H9 (cell line): ENCODE measurements around the gene LILRB1. TPM values are rescaled to one million over a fixed set of nuclear protein-coding genes. Genes with fewer than 3 reads are reported as not detected.
"Not testable (repeated sequence)": the region's sequence is repeated elsewhere in the genome, so short reads cannot be mapped to it uniquely, and the experiment has no call there.

Source experiments
- DNase-seq: peaks from one replicate; pipeline ENCODE4 v3.0.0-alpha.2; 2017
- H2AFZ ChIP-seq: one replicate; pipeline ENCODE4 v1.6.1; 2013; ENCODE audit warnings: mild to moderate bottlenecking, low read length, control low read depth, moderate library complexity
- H2AK5ac ChIP-seq: 2 replicates; pipeline ENCODE4 v1.6.1; 2013; ENCODE audit warnings: low read length, control low read depth, mixed read lengths; ENCODE audit not compliant: insufficient read length
- H2BK120ac ChIP-seq: one replicate; pipeline ENCODE4 v1.6.1; 2013; ENCODE audit warnings: low read depth, mild to moderate bottlenecking, low read length, control low read depth, inconsistent platforms; ENCODE audit not compliant: poor library complexity, severe bottlenecking
- H2BK12ac ChIP-seq: 2 replicates; pipeline ENCODE4 v1.6.1; 2013; ENCODE audit warnings: low read length, control low read depth, mixed read lengths, low read depth; ENCODE audit not compliant: insufficient read length
- H2BK15ac ChIP-seq: 2 replicates; pipeline ENCODE4 v1.6.1; 2013; ENCODE audit warnings: low read depth, low read length, control low read depth
- H2BK20ac ChIP-seq: one replicate; pipeline ENCODE4 v1.6.1; 2013; ENCODE audit warnings: low read depth, mild to moderate bottlenecking, low read length, control low read depth, inconsistent platforms; ENCODE audit not compliant: poor library complexity, severe bottlenecking
- H2BK5ac ChIP-seq: 2 replicates; pipeline ENCODE4 v1.6.1; 2013; ENCODE audit warnings: low read length, control low read depth, mixed read lengths; ENCODE audit not compliant: insufficient read length
- H3K14ac ChIP-seq: 2 replicates; pipeline ENCODE4 v1.6.1; 2013; ENCODE audit warnings: low read length, control low read depth; ENCODE audit not compliant: insufficient read depth
- H3K18ac ChIP-seq: 2 replicates; pipeline ENCODE4 v1.6.1; 2013; ENCODE audit warnings: low read depth, mild to moderate bottlenecking, mixed read lengths, low read length, control low read depth; ENCODE audit not compliant: insufficient read length
- H3K23ac ChIP-seq: 2 replicates; pipeline ENCODE4 v1.6.1; 2013; ENCODE audit warnings: low read length, control low read depth, mixed read lengths, low read depth; ENCODE audit not compliant: insufficient read length
- H3K23me2 ChIP-seq: 2 replicates; pipeline ENCODE4 v1.6.1; 2013; ENCODE audit warnings: low read depth, mild to moderate bottlenecking, mixed read lengths, low read length, control low read depth; ENCODE audit not compliant: insufficient read length, poor library complexity, severe bottlenecking
- H3K27ac ChIP-seq: 2 replicates; pipeline ENCODE4 v1.5.1; 2013; ENCODE audit warnings: low read length, control low read depth, mixed read lengths, low read depth; ENCODE audit not compliant: insufficient read length
- H3K27me3 ChIP-seq: 2 replicates; pipeline ENCODE4 v1.6.1; 2013; ENCODE audit warnings: low read length, control low read depth, inconsistent platforms; ENCODE audit not compliant: insufficient read depth
- H3K4ac ChIP-seq: 2 replicates; pipeline ENCODE4 v1.6.1; 2013; ENCODE audit warnings: low read depth, mild to moderate bottlenecking, control low read depth, inconsistent platforms, low read length, moderate library complexity
- H3K4me1 ChIP-seq: 2 replicates; pipeline ENCODE4 v1.6.1; 2013; ENCODE audit warnings: low read length, control low read depth, inconsistent platforms; ENCODE audit not compliant: insufficient read depth
- H3K4me2 ChIP-seq: 2 replicates; pipeline ENCODE4 v1.6.1; 2013; ENCODE audit warnings: low read length, control low read depth, mixed read lengths; ENCODE audit not compliant: insufficient read length, insufficient read depth
- H3K56ac ChIP-seq: 2 replicates; pipeline ENCODE4 v1.6.1; 2013; ENCODE audit warnings: low read depth, mild to moderate bottlenecking, mixed read lengths, low read length, control low read depth; ENCODE audit not compliant: insufficient read length
- H3K79me1 ChIP-seq: 2 replicates; pipeline ENCODE4 v1.6.1; 2013; ENCODE audit warnings: low read depth, mild to moderate bottlenecking, moderate library complexity, low read length, control low read depth, inconsistent platforms; ENCODE audit not compliant: insufficient read depth, poor library complexity, severe bottlenecking
- H3K79me2 ChIP-seq: 2 replicates; pipeline ENCODE4 v1.6.1; 2013; ENCODE audit warnings: low read length, control low read depth, inconsistent platforms; ENCODE audit not compliant: insufficient read depth
- H3K9ac ChIP-seq: 2 replicates; pipeline ENCODE4 v1.6.1; 2013; ENCODE audit warnings: low read length, control low read depth, mixed read lengths; ENCODE audit not compliant: insufficient read length; ENCODE audit errors: extremely low read depth
- H3K9me3 ChIP-seq: one replicate; pipeline ENCODE4 v1.6.1; 2013; ENCODE audit warnings: low read depth, low read length, inconsistent platforms; ENCODE audit not compliant: control insufficient read depth
- H3T11ph ChIP-seq: one replicate; pipeline ENCODE4 v1.6.1; 2013; ENCODE audit warnings: mild to moderate bottlenecking, low read length, control low read depth, inconsistent platforms
- H4K20me1 ChIP-seq: one replicate; pipeline ENCODE4 v1.6.1; 2013; ENCODE audit not compliant: control insufficient read depth, insufficient read length, insufficient read depth
- H4K5ac ChIP-seq: 2 replicates; pipeline ENCODE4 v1.6.1; 2013; ENCODE audit warnings: low read depth, mild to moderate bottlenecking, mixed read lengths, low read length, control low read depth; ENCODE audit not compliant: insufficient read length
- H4K8ac ChIP-seq: replicated peaks from 2 replicates; pipeline ENCODE4 v1.6.1; 2013; ENCODE audit warnings: low read length, control low read depth, mixed read lengths, low read depth; ENCODE audit not compliant: insufficient read length
- H4K91ac ChIP-seq: 2 replicates; pipeline ENCODE4 v1.6.1; 2013; ENCODE audit warnings: low read depth, mild to moderate bottlenecking, moderate library complexity, mixed read lengths, low read length, control low read depth; ENCODE audit not compliant: insufficient read length
- H3K27ac Mint-ChIP-seq, 3 experiments: 2 replicates in 2 of 3; 3 replicates in 1 of 3; pipeline ENCODE4 v1.8.0; 2020 to 2021; ENCODE audit warnings: mixed read lengths in 3 of 3, mild to moderate bottlenecking in 1 of 3, moderate library complexity in 1 of 3
- H3K27me3 Mint-ChIP-seq: 2 replicates; pipeline ENCODE4 v1.8.0; 2021; ENCODE audit warnings: low read depth, mild to moderate bottlenecking, moderate library complexity, mixed read lengths
- H3K36me3 Mint-ChIP-seq, 3 experiments: 2 replicates in 2 of 3; 3 replicates in 1 of 3; pipeline ENCODE4 v1.8.0; 2020 to 2021; ENCODE audit warnings: low read depth in 3 of 3, mixed read lengths in 3 of 3; ENCODE audit not compliant: insufficient read depth in 1 of 3
- H3K4me1 Mint-ChIP-seq, 2 experiments: 2 replicates each; pipeline ENCODE4 v1.8.0; 2020; ENCODE audit warnings: mixed read lengths in 2 of 2
- H3K4me3 Mint-ChIP-seq, 2 experiments: 2 replicates in 1 of 2; 3 replicates in 1 of 2; pipeline ENCODE4 v1.8.0; 2020 to 2021; ENCODE audit warnings: mild to moderate bottlenecking in 2 of 2, mixed read lengths in 2 of 2, moderate library complexity in 1 of 2
- H3K9me3 Mint-ChIP-seq, 2 experiments: 2 replicates in 1 of 2; 3 replicates in 1 of 2; pipeline ENCODE4 v1.8.0; 2020; ENCODE audit warnings: mild to moderate bottlenecking in 2 of 2, mixed read lengths in 2 of 2, moderate library complexity in 1 of 2
- CTCF ChIP-seq: fragments of 200-600 bp; sonication (generic); conservative IDR thresholded peaks from 3 replicates; pipeline ENCODE4 v1.8.0; 2021; ENCODE audit warnings: antibody characterized with exemption, mild to moderate bottlenecking
- WGBS: extraction: QIAGEN DNeasy Blood & Tissue Kit; methylation state at CpG from one replicate; pipeline ENCODE4 v1.1.7; 2013; ENCODE audit warnings: missing lambda C conversion rate, low lambda C conversion rate, mixed read lengths; ENCODE audit not compliant: insufficient read length; ENCODE audit errors: extremely low coverage; 5-methylcytosine and 5-hydroxymethylcytosine counted together
- total RNA-seq: library from RNA; stranded (reverse); gene quantifications from 2 replicates; pipeline ENCODE4 v1.2.1, GENCODE V29; 2021

LILRB1 gene
- total RNA-seq, 1 experiment from 2014 or later = not detected

GRCh38 chr19:54622431-54622830, 7.9 kb upstream of the LILRB1 start:
- Histone ChIP-seq H3K79me2 (no peaks in the 10 kb centered on the region), H3K18ac (no peak overlapping the region), H3K14ac (no peak overlapping the region), H4K8ac (no peak overlapping the region), H3K4me2 (no peak overlapping the region), H4K5ac (no peak overlapping the region), H3K9ac (no peak overlapping the region), H2BK15ac (no peak overlapping the region), H3K23me2 (no peaks in the 10 kb centered on the region), H2BK12ac (no peak overlapping the region), H2BK5ac (no peak overlapping the region), H2BK120ac (no peak overlapping the region), H3T11ph (no peak overlapping the region), H3K27me3 (no peaks in the 10 kb centered on the region), H3K56ac (no peak overlapping the region), H3K9me3 (peaks cover 49% of the 10 kb centered on the region), H3K27ac (no peak overlapping the region), H3K4ac (no peak overlapping the region), H2AFZ (no peak overlapping the region), H3K4me1 (no peaks in the 10 kb centered on the region), H2AK5ac (no peak overlapping the region), H3K79me1 (no peaks in the 10 kb centered on the region), H4K91ac (no peak overlapping the region), H2BK20ac (no peak overlapping the region), H4K20me1 (no peaks in the 10 kb centered on the region), H3K23ac (no peak overlapping the region)
- no peak for DNase-seq
- Mint-ChIP-seq H3K27me3 (peaks cover 1% of the 10 kb centered on the region; the same call in 1 of the 2 replicates), H3K27ac (no peak overlapping the region), H3K9me3 (peaks cover 73 to 79% of the 10 kb centered on the region in 2 experiments), H3K4me3 (no peak overlapping the region), H3K36me3 (peaks cover 0 to 31% (median 16%) of the 10 kb centered on the region in 3 experiments; a peak in 5 of 7 replicates), H3K4me1 (no peaks in the 10 kb centered on the region)
- TF ChIP-seq CTCF = no peak
- no CpG with 5 or more reads among the region's 4 CpGs for WGBS

- H3K23ac ChIP-seq, H2BK20ac ChIP-seq, H3K9ac ChIP-seq, DNase-seq, H3K4me1 ChIP-seq, H2AK5ac ChIP-seq, H3K23me2 ChIP-seq, H3K18ac ChIP-seq, H4K91ac ChIP-seq, H3K4me1 Mint-ChIP-seq, H3K4ac ChIP-seq, H2BK5ac ChIP-seq, H3K4me2 ChIP-seq, H3K27ac ChIP-seq, H3K14ac ChIP-seq, H3K27me3 ChIP-seq, H2BK12ac ChIP-seq, H2BK120ac ChIP-seq, H3T11ph ChIP-seq, H3K79me2 ChIP-seq, H4K20me1 ChIP-seq, H4K8ac ChIP-seq, H3K79me1 ChIP-seq, H3K27ac Mint-ChIP-seq, H4K5ac ChIP-seq, H2BK15ac ChIP-seq, H2AFZ ChIP-seq, H3K56ac ChIP-seq, H3K4me3 Mint-ChIP-seq, H3K27me3 Mint-ChIP-seq: not testable (repeated sequence)
- WGBS = no CpG with 5 or more reads among the region's 10 CpGs
- H3K36me3 Mint-ChIP-seq = peaks cover 0 to 30% (median 20%) of the 10 kb centered on the region in 3 experiments; a peak in 5 of 7 replicates
- H3K9me3 Mint-ChIP-seq = peaks cover 80 to 82% of the 10 kb centered on the region in 2 experiments
- peaks cover 67% of the 10 kb centered on the region for H3K9me3 ChIP-seq
Observed at GRCh38 chr19:54624234-54624633, 6.0 kb upstream of the LILRB1 start.
